ENCODE results near the gene KRTAP5-9. TPM values are rescaled to one million over a fixed set of nuclear protein-coding genes. Genes with fewer than 3 reads are reported as not detected.

KRTAP5-9 gene
- polyA plus RNA-seq, 1 donor (not counting 4 experiments of a cell fraction or from before 2014, with no cell fraction given) = 0.05 TPM

DNA sequence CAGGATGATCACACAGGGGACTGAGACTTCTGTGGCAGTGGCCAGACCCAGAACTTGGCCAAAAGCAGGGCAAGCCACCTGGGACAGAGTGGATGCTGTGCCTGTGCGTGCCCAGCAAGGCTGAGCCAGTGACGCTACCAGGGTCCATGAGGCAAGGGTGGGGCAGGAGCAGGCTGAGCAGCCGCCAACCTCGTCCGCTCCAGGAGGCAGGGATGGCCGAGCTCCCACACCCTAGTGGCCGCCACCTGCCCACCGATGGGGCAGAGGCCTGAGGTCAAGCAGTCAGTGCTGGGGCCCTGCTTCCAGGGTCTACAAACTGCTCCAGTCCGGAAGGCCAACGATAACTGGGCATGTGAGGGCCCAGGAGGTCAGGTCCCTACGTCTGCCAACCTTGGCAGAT, 7.3 kb downstream of the KRTAP5-9 start:
- no peaks in the 10 kb centered on the region for H3K36me3 ChIP-seq (ENCODE audit: control insufficient read depth in 2 of 2, extremely low read depth in 1 of 2, insufficient read depth in 2 of 2, low read length in 2 of 2)
- no peaks in the 10 kb centered on the region for H3K9me3 ChIP-seq (ENCODE audit: control insufficient read depth, low read depth, low read length)
- no peak for TF ChIP-seq EZH2 (IDR thresholded peaks at IDR 0.05; ENCODE audit: low read length)
- TF ChIP-seq, protein P1, sequence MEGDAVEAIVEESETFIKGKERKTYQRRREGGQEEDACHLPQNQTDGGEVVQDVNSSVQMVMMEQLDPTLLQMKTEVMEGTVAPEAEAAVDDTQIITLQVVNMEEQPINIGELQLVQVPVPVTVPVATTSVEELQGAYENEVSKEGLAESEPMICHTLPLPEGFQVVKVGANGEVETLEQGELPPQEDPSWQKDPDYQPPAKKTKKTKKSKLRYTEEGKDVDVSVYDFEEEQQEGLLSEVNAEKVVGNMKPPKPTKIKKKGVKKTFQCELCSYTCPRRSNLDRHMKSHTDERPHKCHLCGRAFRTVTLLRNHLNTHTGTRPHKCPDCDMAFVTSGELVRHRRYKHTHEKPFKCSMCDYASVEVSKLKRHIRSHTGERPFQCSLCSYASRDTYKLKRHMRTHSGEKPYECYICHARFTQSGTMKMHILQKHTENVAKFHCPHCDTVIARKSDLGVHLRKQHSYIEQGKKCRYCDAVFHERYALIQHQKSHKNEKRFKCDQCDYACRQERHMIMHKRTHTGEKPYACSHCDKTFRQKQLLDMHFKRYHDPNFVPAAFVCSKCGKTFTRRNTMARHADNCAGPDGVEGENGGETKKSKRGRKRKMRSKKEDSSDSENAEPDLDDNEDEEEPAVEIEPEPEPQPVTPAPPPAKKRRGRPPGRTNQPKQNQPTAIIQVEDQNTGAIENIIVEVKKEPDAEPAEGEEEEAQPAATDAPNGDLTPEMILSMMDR (optimal IDR thresholded peaks at IDR 0.05 in 1 of 3, IDR thresholded peaks at IDR 0.05 in 1 of 3, conservative IDR thresholded peaks at IDR 0.05 in 1 of 3; ENCODE audit: extremely low read depth in 1 of 3, insufficient read depth in 2 of 3, low read length in 3 of 3) = no peak
- DNase-seq (ENCODE audit: low read depth, low spot score) (no peak), FAIRE-seq (no peak)
- H3K27ac ChIP-seq (ENCODE audit: control insufficient read depth, insufficient read depth, low read length) = no peak overlapping the region
- no peaks in the 10 kb centered on the region for H3K79me2 ChIP-seq (ENCODE audit: control insufficient read depth, insufficient read depth, low read length)
- no peaks in the 10 kb centered on the region for H4K20me1 ChIP-seq (ENCODE audit: control insufficient read depth, extremely low read depth, insufficient read depth, low read length)
- H3K4me1 ChIP-seq (ENCODE audit: control insufficient read depth, extremely low read depth, insufficient read depth, low read length) = no peaks in the 10 kb centered on the region
- dilution Hi-C loops (cut with MboI; ENCODE audit: extremely low pct_ligation_motif_present, low sequenced_read_pairs) = no loop called here
- H3K9me1 ChIP-seq (ENCODE audit: control insufficient read depth, extremely low read depth, insufficient read depth, low read length) = no peaks in the 10 kb centered on the region
- H2AFZ ChIP-seq (ENCODE audit: control insufficient read depth, low read length) = no peak overlapping the region
- no peak overlapping the region for H3K4me3 ChIP-seq (ENCODE audit: control insufficient read depth in 2 of 3, extremely low read depth in 1 of 3, insufficient read depth in 2 of 3, low read depth in 1 of 3, low read length in 3 of 3)
- no peak overlapping the region for H3K4me2 ChIP-seq (ENCODE audit: control insufficient read depth, extremely low read depth, insufficient read depth, low read depth, low read length)
- peaks cover 4% of the 10 kb centered on the region for H3K27me3 ChIP-seq (ENCODE audit: control insufficient read depth, extremely low read depth, insufficient read depth, low read length)
- H3K9ac ChIP-seq (ENCODE audit: control insufficient read depth, extremely low read depth, insufficient read depth, low read length) = no peak overlapping the region

DNA sequence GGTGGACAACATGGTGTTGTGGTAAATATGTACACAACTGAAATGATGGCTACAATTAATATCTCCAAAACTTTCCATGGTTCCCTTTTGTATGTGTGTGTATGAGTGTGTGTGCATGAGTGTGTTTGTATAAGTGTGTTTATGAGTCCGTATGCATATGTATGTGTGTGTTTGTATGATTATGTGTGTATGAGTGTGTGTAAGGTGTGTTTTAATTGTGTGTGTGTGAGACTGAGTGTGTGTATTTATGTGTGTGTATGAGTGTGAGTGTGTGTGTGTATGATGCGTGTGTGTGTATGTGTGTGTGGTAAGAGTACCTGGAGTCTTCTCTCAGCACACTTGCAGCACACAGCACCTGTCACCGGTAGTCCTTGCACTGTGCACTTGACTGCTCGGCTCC, 7.8 kb downstream of the KRTAP5-9 start:
- Histone ChIP-seq H3K27me3 (ENCODE audit: control insufficient read depth, extremely low read depth, insufficient read depth, low read length) (peaks cover 4% of the 10 kb centered on the region), H4K20me1 (ENCODE audit: control insufficient read depth, extremely low read depth, insufficient read depth, low read length) (no peaks in the 10 kb centered on the region), H2AFZ (ENCODE audit: control insufficient read depth, low read length) (no peak overlapping the region), H3K4me3 (ENCODE audit: control insufficient read depth in 2 of 3, extremely low read depth in 1 of 3, insufficient read depth in 2 of 3, low read depth in 1 of 3, low read length in 3 of 3) (no peak overlapping the region), H3K27ac (ENCODE audit: control insufficient read depth, insufficient read depth, low read length) (no peak overlapping the region), H3K79me2 (ENCODE audit: control insufficient read depth, insufficient read depth, low read length) (no peaks in the 10 kb centered on the region), H3K9ac (ENCODE audit: control insufficient read depth, extremely low read depth, insufficient read depth, low read length) (no peak overlapping the region), H3K4me1 (ENCODE audit: control insufficient read depth, extremely low read depth, insufficient read depth, low read length) (no peaks in the 10 kb centered on the region), H3K36me3 (ENCODE audit: control insufficient read depth in 2 of 2, extremely low read depth in 1 of 2, insufficient read depth in 2 of 2, low read length in 2 of 2) (no peaks in the 10 kb centered on the region), H3K4me2 (ENCODE audit: control insufficient read depth, extremely low read depth, insufficient read depth, low read depth, low read length) (no peak overlapping the region), H3K9me3 (ENCODE audit: control insufficient read depth, low read depth, low read length) (no peaks in the 10 kb centered on the region), H3K9me1 (ENCODE audit: control insufficient read depth, extremely low read depth, insufficient read depth, low read length) (no peaks in the 10 kb centered on the region)
- DNase-seq (ENCODE audit: low read depth, low spot score) (no peak), FAIRE-seq (no peak)
- no peak for TF ChIP-seq EZH2 (IDR thresholded peaks at IDR 0.05; ENCODE audit: low read length)
- TF ChIP-seq, protein P1 (optimal IDR thresholded peaks at IDR 0.05 in 1 of 3, IDR thresholded peaks at IDR 0.05 in 1 of 3, conservative IDR thresholded peaks at IDR 0.05 in 1 of 3; ENCODE audit: extremely low read depth in 1 of 3, insufficient read depth in 2 of 3, low read length in 3 of 3) = no peak
- dilution Hi-C loops (cut with MboI; ENCODE audit: extremely low pct_ligation_motif_present, low sequenced_read_pairs) = no loop called here

All from keratinocyte (primary cell).